ENCODE measurements around the gene PITPNC1.

The PITPNC1 gene

GRCh38 chr17:67549820-67550219 is 172.7 kb downstream of the PITPNC1 start:
- TF ChIP-seq TAF1 (IDR thresholded peaks at IDR 0.05; ENCODE audit: borderline replicate concordance, insufficient read depth, low read length) (no peak), REST (IDR thresholded peaks at IDR 0.05; ENCODE audit: insufficient read depth in 1 of 2, low read depth in 2 of 2, low read length in 2 of 2) (no peak), FOXP2 (optimal IDR thresholded peaks at IDR 0.05; ENCODE audit: borderline replicate concordance, extremely low read depth, extremely low read length, insufficient read depth) (no peak), SIN3A (IDR thresholded peaks at IDR 0.05; ENCODE audit: borderline replicate concordance, insufficient read depth, low read length) (no peak), POLR2AphosphoS5 (IDR thresholded peaks at IDR 0.05; ENCODE audit: low read depth, low read length) (no peak)

- no peak for TF ChIP-seq REST (IDR thresholded peaks at IDR 0.05; ENCODE audit: insufficient read depth in 1 of 2, low read depth in 2 of 2, low read length in 2 of 2)
- no peak for TF ChIP-seq FOXP2 (optimal IDR thresholded peaks at IDR 0.05; ENCODE audit: borderline replicate concordance, extremely low read depth, extremely low read length, insufficient read depth)
- no peak for TF ChIP-seq POLR2AphosphoS5 (IDR thresholded peaks at IDR 0.05; ENCODE audit: low read depth, low read length)
- TF ChIP-seq TAF1 (IDR thresholded peaks at IDR 0.05; ENCODE audit: borderline replicate concordance, insufficient read depth, low read length), result no peak
- no peak for TF ChIP-seq SIN3A (IDR thresholded peaks at IDR 0.05; ENCODE audit: borderline replicate concordance, insufficient read depth, low read length)
Measured at GRCh38 chr17:67554634-67555033, 177.6 kb downstream of the PITPNC1 start.

- TF ChIP-seq POLR2AphosphoS5 (IDR thresholded peaks at IDR 0.05; ENCODE audit: low read depth, low read length), result no peak
- TF ChIP-seq TAF1 (IDR thresholded peaks at IDR 0.05; ENCODE audit: borderline replicate concordance, insufficient read depth, low read length), result no peak
- no peak for TF ChIP-seq SIN3A (IDR thresholded peaks at IDR 0.05; ENCODE audit: borderline replicate concordance, insufficient read depth, low read length)
- TF ChIP-seq REST (IDR thresholded peaks at IDR 0.05; ENCODE audit: insufficient read depth in 1 of 2, low read depth in 2 of 2, low read length in 2 of 2), result no peak
- TF ChIP-seq FOXP2 (optimal IDR thresholded peaks at IDR 0.05; ENCODE audit: borderline replicate concordance, extremely low read depth, extremely low read length, insufficient read depth), result no peak
Measured at GRCh38 chr17:67555855-67556254, 178.8 kb downstream of the PITPNC1 start.

GRCh38 chr17:67557052-67557845 is 180.2 kb downstream of the PITPNC1 start:
- no peak for TF ChIP-seq REST (IDR thresholded peaks at IDR 0.05; ENCODE audit: insufficient read depth in 1 of 2, low read depth in 2 of 2, low read length in 2 of 2)
- TF ChIP-seq SIN3A (IDR thresholded peaks at IDR 0.05; ENCODE audit: borderline replicate concordance, insufficient read depth, low read length), result no peak
- no peak for TF ChIP-seq TAF1 (IDR thresholded peaks at IDR 0.05; ENCODE audit: borderline replicate concordance, insufficient read depth, low read length)
- TF ChIP-seq FOXP2 (optimal IDR thresholded peaks at IDR 0.05; ENCODE audit: borderline replicate concordance, extremely low read depth, extremely low read length, insufficient read depth), result no peak
- TF ChIP-seq POLR2AphosphoS5 (IDR thresholded peaks at IDR 0.05; ENCODE audit: low read depth, low read length), result no peak

Data from PFSK-1 (cell line).